Activated CD4-positive, alpha-beta T cell treated with anti-CD3 and anti-CD28 coated beads for 4 hours (primary cell): ENCODE results near the gene SNRNP25.

Source experiments
- DNase-seq, 2 donors: peaks; one replicate each; pipeline ENCODE4 v3.0.0-alpha.2; 2020

SNRNP25 gene

GRCh38 chr16:78444-79150 lies 25.0 kb downstream of the SNRNP25 start:
- DNase-seq: no peak

GRCh38 chr16:79151-80054 lies 25.8 kb downstream of the SNRNP25 start:
- DNase-seq: no peak

- DNase-seq: no peak
These were observed 29.5 kb downstream of the SNRNP25 start for GRCh38 chr16:83060-83603.

- DNase-seq: no peak
These were observed 30.4 kb downstream of the SNRNP25 start for GRCh38 chr16:83781-84615.

- peak; percentile 24 to 46 for DNase-seq
These were observed 31.2 kb downstream of the SNRNP25 start for GRCh38 chr16:84718-85406.

- DNase-seq: no peak
These were observed 31.8 kb downstream of the SNRNP25 start for GRCh38 chr16:85407-85782.

- no peak for DNase-seq
These were observed 32.2 kb downstream of the SNRNP25 start for GRCh38 chr16:85865-86264.

- DNase-seq: no peak
These were observed 32.9 kb downstream of the SNRNP25 start for GRCh38 chr16:86483-86952.

- DNase-seq: no peak
These were observed 35.0 kb downstream of the SNRNP25 start for GRCh38 chr16:88613-89012.

GRCh38 chr16:89391-90302 lies 36.0 kb downstream of the SNRNP25 start:
- no peak for DNase-seq

- no peak for DNase-seq
These were observed 37.9 kb downstream of the SNRNP25 start for GRCh38 chr16:91484-91883.

- no peak for DNase-seq
These were observed 39.1 kb downstream of the SNRNP25 start for GRCh38 chr16:92431-93339.

- no peak for DNase-seq
These were observed 41.3 kb downstream of the SNRNP25 start for GRCh38 chr16:94918-95265.

- peak; percentile 85 for DNase-seq
These were observed 43.3 kb downstream of the SNRNP25 start for GRCh38 chr16:96935-97381.

- DNase-seq: no peak
These were observed 44.2 kb downstream of the SNRNP25 start for GRCh38 chr16:97822-98221.

GRCh38 chr16:100989-101388 lies 47.4 kb downstream of the SNRNP25 start:
- DNase-seq: no peak

- no peak for DNase-seq
These were observed 48.0 kb downstream of the SNRNP25 start for GRCh38 chr16:101586-101985.

GRCh38 chr16:102060-102855 lies 48.6 kb downstream of the SNRNP25 start:
- DNase-seq: no peak

GRCh38 chr16:104355-104754 lies 50.7 kb downstream of the SNRNP25 start:
- no peak for DNase-seq
